K562 (cell line): ENCODE results near the gene ZFAND2B. TPM values are rescaled to one million over a fixed set of nuclear protein-coding genes. Genes with fewer than 3 reads are reported as not detected.

Experiments used
- CCNT2 ChIP-seq: IDR thresholded peaks from 2 replicates; pipeline ENCODE4 v1.6.1; 2011; ENCODE audit warnings: borderline replicate concordance, low read depth, mild to moderate bottlenecking, moderate library complexity, mixed read lengths, low read length; ENCODE audit not compliant: insufficient read length; ENCODE audit errors: extremely low read depth
- E2F3 ChIP-seq: fragments of 250-450 bp; sonication (Bioruptor Pico); IDR thresholded peaks from 2 replicates; pipeline ENCODE4 v1.4.0; 2020; ENCODE audit warnings: mild to moderate bottlenecking
- EP300 ChIP-seq: IDR thresholded peaks from 2 replicates; pipeline ENCODE4 v1.6.1; 2012; ENCODE audit warnings: low read length, improper control_type of control experiment
- FOXK1 ChIP-seq: sonication (generic); formaldehyde crosslinking; IDR thresholded peaks from 2 replicates; pipeline ENCODE4 v1.8.0; 2022; ENCODE audit warnings: missing genetic modification reagents, mild to moderate bottlenecking, borderline replicate concordance
- GMEB1 ChIP-seq: fragments of 250-450 bp; sonication (Bioruptor Pico); IDR thresholded peaks from 2 replicates; pipeline ENCODE4 v1.4.0; 2020; ENCODE audit warnings: mild to moderate bottlenecking
- MAFK ChIP-seq: IDR thresholded peaks from 2 replicates; pipeline ENCODE4 v1.6.1; 2011; ENCODE audit warnings: low read length, improper control_type of control experiment
- MAZ ChIP-seq, 2 experiments: fragments of 450-650 bp in 1 of 2; sonication (generic) in 1 of 2; formaldehyde crosslinking; IDR thresholded peaks in 1 of 2; conservative IDR thresholded peaks in 1 of 2; 2 replicates each; pipeline versions ENCODE4 v1.4.0 to v1.5.0; 2020; ENCODE audit warnings: mild to moderate bottlenecking in 1 of 2, missing genetic modification reagents in 1 of 2
- RFX1 ChIP-seq: fragments of 450-650 bp; IDR thresholded peaks from 2 replicates; pipeline ENCODE4 v1.6.1; 2016; ENCODE audit warnings: mild to moderate bottlenecking, moderate library complexity
- RREB1 ChIP-seq: fragments of 250-450 bp; sonication (Bioruptor Pico); IDR thresholded peaks from 2 replicates; pipeline ENCODE4 v1.4.0; 2020
- SETDB1 ChIP-seq: IDR thresholded peaks from one replicate; pipeline ENCODE4 v1.6.1; 2012; ENCODE audit warnings: low read length, control low read depth, inconsistent platforms
- SNAPC5 ChIP-seq: fragments of 250-450 bp; sonication (Bioruptor Pico); IDR thresholded peaks from 2 replicates; pipeline ENCODE4 v1.8.0; 2021; ENCODE audit warnings: moderate library complexity, mild to moderate bottlenecking, inconsistent platforms
- SREBF1 ChIP-seq: fragments of 150-350 bp; IDR thresholded peaks from 2 replicates; pipeline ENCODE4 v1.6.1; 2014; ENCODE audit warnings: antibody characterized with exemption, low read depth, low read length, borderline replicate concordance
- TGIF2 ChIP-seq: sonication (generic); formaldehyde crosslinking; IDR thresholded peaks from 2 replicates; pipeline ENCODE4 v1.8.1; 2022; ENCODE audit warnings: mild to moderate bottlenecking, missing genetic modification reagents, moderate library complexity
- YBX1 ChIP-seq: fragments of 450-650 bp; IDR thresholded peaks from 2 replicates; pipeline ENCODE4 v1.7.1; 2016; ENCODE audit warnings: mild to moderate bottlenecking
- ZBTB17 ChIP-seq: fragments of 450-650 bp; formaldehyde crosslinking; IDR thresholded peaks from 2 replicates; pipeline ENCODE4 v1.4.0; 2020; ENCODE audit warnings: mild to moderate bottlenecking
- ZNF224 ChIP-seq: sonication (generic); formaldehyde crosslinking; IDR thresholded peaks from 2 replicates; pipeline ENCODE4 v1.8.0; 2022; ENCODE audit warnings: mild to moderate bottlenecking, missing genetic modification reagents
- ZNF780A ChIP-seq: fragments of 250-450 bp; sonication (Bioruptor Pico); IDR thresholded peaks from 2 replicates; pipeline ENCODE4 v1.5.0; 2021; ENCODE audit warnings: mild to moderate bottlenecking
- polyA plus RNA-seq, 8 experiments: library from polyadenylated mRNA; depleted of rRNA in 4 of 8; stranded (reverse) in 5 of 8; unstranded in 3 of 8; fragments of >200 nt; fragmentation: Nextera tagmentation in 2 of 8; fragmentation: Illumina TruSeq in 1 of 8; extraction: Ambion mirVana in 2 of 8; extraction: Trizol in 1 of 8; gene quantifications; 2 replicates each; pipeline versions ENCODE4 v1.2.1 to v1.2.3, GENCODE V29; 2011 to 2014; ENCODE audit warnings: inconsistent platforms in 1 of 8, missing spikeins in 1 of 8
- total RNA-seq, 7 experiments: library from RNA; depleted of rRNA in 6 of 7; stranded (reverse); fragments of >200 nt in 6 of 7; fragmentation: Illumina TruSeq in 2 of 7; extraction: Trizol in 2 of 7; gene quantifications; 2 replicates each; pipeline versions ENCODE4 v1.2.1 to v1.2.3, GENCODE V29; 2011 to 2021; ENCODE audit warnings: low replicate concordance in 1 of 7

ZFAND2B gene
- total and polyA plus RNA-seq, 9 of the 15 experiments (the other 6 are each of a cell fraction or from before 2014, with no cell fraction given), result 9.9 to 33.3 (median 26.1) TPM

GRCh38 chr2:219245148-219245898 is 38.7 kb downstream of the ZFAND2B start, which contains the start of the genes GLB1L and STK16 (continued):
- peak; percentile 78 for TF ChIP-seq RREB1 (CRISPR knock-in tag)
- no peak for TF ChIP-seq TGIF2 (CRISPR knock-in tag)
- TF ChIP-seq ZNF224 (CRISPR knock-in tag), result no peak
- peak; percentile 85 for TF ChIP-seq ZBTB17
- no peak for TF ChIP-seq SNAPC5 (CRISPR knock-in tag)
- peak; percentile 46 for TF ChIP-seq CCNT2
- peak; percentile 68 to 80; a peak in 3 of 4 replicates for TF ChIP-seq MAZ (CRISPR knock-in tag; conservative IDR thresholded peaks at IDR 0.05 in 1 of 2, IDR thresholded peaks at IDR 0.05 in 1 of 2)
- no peak for TF ChIP-seq SETDB1
- TF ChIP-seq EP300, result peak; percentile 36; the same call in 1 of the 2 replicates
- peak; percentile 48; the same call in 1 of the 2 replicates for TF ChIP-seq FOXK1 (CRISPR knock-in tag)
- TF ChIP-seq MAFK, result no peak
- TF ChIP-seq GMEB1 (CRISPR knock-in tag), result 0 out of 2 replicates have a peak, but pooled peaks have one; percentile 51
- no peak for TF ChIP-seq E2F3 (CRISPR knock-in tag)
- no peak for TF ChIP-seq SREBF1
- peak; percentile 88 for TF ChIP-seq RFX1
- no peak for TF ChIP-seq YBX1
- TF ChIP-seq ZNF780A (CRISPR knock-in tag), result no peak
